Measurements from ENCODE around the gene MIP.
A peak's percentile ranks its signal among the peaks of the same experiment; 100 is the strongest.

Gene MIP

DNA sequence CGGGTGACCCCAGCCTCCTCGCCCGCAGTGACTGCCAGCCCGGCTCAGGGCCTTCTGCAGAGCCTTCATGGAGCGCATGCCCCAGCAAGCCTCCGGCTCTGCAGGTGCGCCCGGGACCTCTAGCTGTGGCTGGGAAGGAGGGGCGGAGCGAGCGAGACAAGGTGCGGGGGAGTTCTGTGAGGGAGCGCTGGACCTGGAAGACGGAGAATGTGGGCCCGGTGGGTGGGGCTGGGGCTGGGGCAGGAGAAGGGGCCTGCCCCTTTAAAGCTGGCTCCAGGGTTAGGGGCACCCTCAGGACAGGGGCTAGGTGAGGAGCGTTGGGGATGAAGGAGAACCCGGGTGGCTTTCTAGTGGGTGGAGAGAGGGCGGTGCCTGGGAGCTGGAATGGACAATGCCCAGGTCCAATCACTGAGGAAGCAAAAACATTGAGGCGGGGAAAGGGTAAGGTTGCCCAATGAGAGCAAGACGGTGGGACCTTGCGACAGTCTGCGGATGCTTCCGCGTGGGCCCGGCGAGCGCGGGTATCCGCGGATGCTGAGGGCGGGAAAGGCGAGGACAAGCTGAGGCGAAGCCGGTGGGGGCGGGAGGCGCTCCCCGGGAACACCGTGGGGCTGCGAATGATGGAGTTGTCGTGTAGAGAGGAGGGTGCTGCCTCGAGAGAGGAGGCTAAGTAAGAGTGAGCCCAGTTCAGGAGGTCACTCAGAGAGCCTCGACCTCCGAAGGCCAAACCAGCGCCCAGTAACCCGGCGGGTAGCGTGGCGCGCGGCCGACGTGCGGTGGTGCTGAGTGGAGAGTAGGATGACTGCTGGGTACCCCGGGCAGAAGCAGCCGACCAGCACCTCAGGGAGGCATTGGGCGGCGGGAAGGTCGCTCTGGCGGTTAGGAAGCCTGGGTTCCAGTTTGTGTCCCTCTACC lies 33.8 kb upstream of the MIP start, which contains the start of gene GLS2 (continued):
- TF ChIP-seq, protein P1, sequence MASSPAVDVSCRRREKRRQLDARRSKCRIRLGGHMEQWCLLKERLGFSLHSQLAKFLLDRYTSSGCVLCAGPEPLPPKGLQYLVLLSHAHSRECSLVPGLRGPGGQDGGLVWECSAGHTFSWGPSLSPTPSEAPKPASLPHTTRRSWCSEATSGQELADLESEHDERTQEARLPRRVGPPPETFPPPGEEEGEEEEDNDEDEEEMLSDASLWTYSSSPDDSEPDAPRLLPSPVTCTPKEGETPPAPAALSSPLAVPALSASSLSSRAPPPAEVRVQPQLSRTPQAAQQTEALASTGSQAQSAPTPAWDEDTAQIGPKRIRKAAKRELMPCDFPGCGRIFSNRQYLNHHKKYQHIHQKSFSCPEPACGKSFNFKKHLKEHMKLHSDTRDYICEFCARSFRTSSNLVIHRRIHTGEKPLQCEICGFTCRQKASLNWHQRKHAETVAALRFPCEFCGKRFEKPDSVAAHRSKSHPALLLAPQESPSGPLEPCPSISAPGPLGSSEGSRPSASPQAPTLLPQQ (tag by site-specific recombination; IDR thresholded peaks at IDR 0.05), result peak; percentile 84
- TF ChIP-seq ZNF76 (tag by site-specific recombination; IDR thresholded peaks at IDR 0.05; ENCODE audit: borderline replicate concordance, low read depth) (peak; percentile 42; the same call in 1 of the 2 replicates), ZBTB48 (tag by site-specific recombination; IDR thresholded peaks at IDR 0.05) (0 out of 2 replicates have a peak, but pooled peaks have one; percentile 21), GFI1B (tag by site-specific recombination; IDR thresholded peaks at IDR 0.05) (no peak), SP3 (tag by site-specific recombination; IDR thresholded peaks at IDR 0.05) (peak; percentile 72), ZNF530 (tag by site-specific recombination; IDR thresholded peaks at IDR 0.05; ENCODE audit: low read depth) (no peak), ZNF292 (tag by site-specific recombination; IDR thresholded peaks at IDR 0.05; ENCODE audit: borderline replicate concordance, low read depth) (no peak), ZNF146 (tag by site-specific recombination; IDR thresholded peaks at IDR 0.05) (no peak), ZNF600 (tag by site-specific recombination; IDR thresholded peaks at IDR 0.05) (0 out of 2 replicates have a peak, but pooled peaks have one; percentile 13), ZNF335 (tag by site-specific recombination; conservative IDR thresholded peaks at IDR 0.05) (peak; percentile 80), BCL11B (tag by site-specific recombination; IDR thresholded peaks at IDR 0.05; ENCODE audit: low read depth) (no peak), ZNF654 (tag by site-specific recombination; IDR thresholded peaks at IDR 0.05; ENCODE audit: low read depth) (no peak), ZNF544 (tag by site-specific recombination; IDR thresholded peaks at IDR 0.05) (no peak), SP2 (tag by site-specific recombination; IDR thresholded peaks at IDR 0.05) (peak; percentile 80), ZFP3 (tag by site-specific recombination; IDR thresholded peaks at IDR 0.05; ENCODE audit: low read depth) (no peak), ZFP69B (tag by site-specific recombination; IDR thresholded peaks at IDR 0.05) (peak; percentile 89), ZFHX2 (tag by site-specific recombination; conservative IDR thresholded peaks at IDR 0.05) (peak; percentile 78), EGR2 (tag by site-specific recombination; IDR thresholded peaks at IDR 0.05; ENCODE audit: low read depth) (peak; percentile 55; the same call in 1 of the 2 replicates), GLIS2 (tag by site-specific recombination; IDR thresholded peaks at IDR 0.05) (peak; percentile 67), ZNF571 (tag by site-specific recombination; IDR thresholded peaks at IDR 0.05) (no peak), ZNF747 (tag by site-specific recombination; IDR thresholded peaks at IDR 0.05) (no peak)
- TF ChIP-seq, protein P2, sequence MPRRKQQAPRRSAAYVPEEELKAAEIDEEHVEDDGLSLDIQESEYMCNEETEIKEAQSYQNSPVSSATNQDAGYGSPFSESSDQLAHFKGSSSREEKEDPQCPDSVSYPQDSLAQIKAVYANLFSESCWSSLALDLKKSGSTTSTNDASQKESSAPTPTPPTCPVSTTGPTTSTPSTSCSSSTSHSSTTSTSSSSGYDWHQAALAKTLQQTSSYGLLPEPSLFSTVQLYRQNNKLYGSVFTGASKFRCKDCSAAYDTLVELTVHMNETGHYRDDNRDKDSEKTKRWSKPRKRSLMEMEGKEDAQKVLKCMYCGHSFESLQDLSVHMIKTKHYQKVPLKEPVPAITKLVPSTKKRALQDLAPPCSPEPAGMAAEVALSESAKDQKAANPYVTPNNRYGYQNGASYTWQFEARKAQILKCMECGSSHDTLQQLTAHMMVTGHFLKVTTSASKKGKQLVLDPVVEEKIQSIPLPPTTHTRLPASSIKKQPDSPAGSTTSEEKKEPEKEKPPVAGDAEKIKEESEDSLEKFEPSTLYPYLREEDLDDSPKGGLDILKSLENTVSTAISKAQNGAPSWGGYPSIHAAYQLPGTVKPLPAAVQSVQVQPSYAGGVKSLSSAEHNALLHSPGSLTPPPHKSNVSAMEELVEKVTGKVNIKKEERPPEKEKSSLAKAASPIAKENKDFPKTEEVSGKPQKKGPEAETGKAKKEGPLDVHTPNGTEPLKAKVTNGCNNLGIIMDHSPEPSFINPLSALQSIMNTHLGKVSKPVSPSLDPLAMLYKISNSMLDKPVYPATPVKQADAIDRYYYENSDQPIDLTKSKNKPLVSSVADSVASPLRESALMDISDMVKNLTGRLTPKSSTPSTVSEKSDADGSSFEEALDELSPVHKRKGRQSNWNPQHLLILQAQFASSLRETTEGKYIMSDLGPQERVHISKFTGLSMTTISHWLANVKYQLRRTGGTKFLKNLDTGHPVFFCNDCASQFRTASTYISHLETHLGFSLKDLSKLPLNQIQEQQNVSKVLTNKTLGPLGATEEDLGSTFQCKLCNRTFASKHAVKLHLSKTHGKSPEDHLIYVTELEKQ (tag by site-specific recombination; IDR thresholded peaks at IDR 0.05; ENCODE audit: borderline replicate concordance), result no peak
- TF ChIP-seq, protein P3, sequence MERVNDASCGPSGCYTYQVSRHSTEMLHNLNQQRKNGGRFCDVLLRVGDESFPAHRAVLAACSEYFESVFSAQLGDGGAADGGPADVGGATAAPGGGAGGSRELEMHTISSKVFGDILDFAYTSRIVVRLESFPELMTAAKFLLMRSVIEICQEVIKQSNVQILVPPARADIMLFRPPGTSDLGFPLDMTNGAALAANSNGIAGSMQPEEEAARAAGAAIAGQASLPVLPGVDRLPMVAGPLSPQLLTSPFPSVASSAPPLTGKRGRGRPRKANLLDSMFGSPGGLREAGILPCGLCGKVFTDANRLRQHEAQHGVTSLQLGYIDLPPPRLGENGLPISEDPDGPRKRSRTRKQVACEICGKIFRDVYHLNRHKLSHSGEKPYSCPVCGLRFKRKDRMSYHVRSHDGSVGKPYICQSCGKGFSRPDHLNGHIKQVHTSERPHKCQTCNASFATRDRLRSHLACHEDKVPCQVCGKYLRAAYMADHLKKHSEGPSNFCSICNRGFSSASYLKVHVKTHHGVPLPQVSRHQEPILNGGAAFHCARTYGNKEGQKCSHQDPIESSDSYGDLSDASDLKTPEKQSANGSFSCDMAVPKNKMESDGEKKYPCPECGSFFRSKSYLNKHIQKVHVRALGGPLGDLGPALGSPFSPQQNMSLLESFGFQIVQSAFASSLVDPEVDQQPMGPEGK (tag by site-specific recombination; IDR thresholded peaks at IDR 0.05), result peak; percentile 60
- TF ChIP-seq, protein P4, sequence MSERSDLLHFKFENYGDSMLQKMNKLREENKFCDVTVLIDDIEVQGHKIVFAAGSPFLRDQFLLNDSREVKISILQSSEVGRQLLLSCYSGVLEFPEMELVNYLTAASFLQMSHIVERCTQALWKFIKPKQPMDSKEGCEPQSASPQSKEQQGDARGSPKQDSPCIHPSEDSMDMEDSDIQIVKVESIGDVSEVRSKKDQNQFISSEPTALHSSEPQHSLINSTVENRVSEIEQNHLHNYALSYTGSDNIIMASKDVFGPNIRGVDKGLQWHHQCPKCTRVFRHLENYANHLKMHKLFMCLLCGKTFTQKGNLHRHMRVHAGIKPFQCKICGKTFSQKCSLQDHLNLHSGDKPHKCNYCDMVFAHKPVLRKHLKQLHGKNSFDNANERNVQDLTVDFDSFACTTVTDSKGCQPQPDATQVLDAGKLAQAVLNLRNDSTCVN (tag by site-specific recombination; optimal IDR thresholded peaks at IDR 0.05), result no peak
- TF ChIP-seq, protein P5, sequence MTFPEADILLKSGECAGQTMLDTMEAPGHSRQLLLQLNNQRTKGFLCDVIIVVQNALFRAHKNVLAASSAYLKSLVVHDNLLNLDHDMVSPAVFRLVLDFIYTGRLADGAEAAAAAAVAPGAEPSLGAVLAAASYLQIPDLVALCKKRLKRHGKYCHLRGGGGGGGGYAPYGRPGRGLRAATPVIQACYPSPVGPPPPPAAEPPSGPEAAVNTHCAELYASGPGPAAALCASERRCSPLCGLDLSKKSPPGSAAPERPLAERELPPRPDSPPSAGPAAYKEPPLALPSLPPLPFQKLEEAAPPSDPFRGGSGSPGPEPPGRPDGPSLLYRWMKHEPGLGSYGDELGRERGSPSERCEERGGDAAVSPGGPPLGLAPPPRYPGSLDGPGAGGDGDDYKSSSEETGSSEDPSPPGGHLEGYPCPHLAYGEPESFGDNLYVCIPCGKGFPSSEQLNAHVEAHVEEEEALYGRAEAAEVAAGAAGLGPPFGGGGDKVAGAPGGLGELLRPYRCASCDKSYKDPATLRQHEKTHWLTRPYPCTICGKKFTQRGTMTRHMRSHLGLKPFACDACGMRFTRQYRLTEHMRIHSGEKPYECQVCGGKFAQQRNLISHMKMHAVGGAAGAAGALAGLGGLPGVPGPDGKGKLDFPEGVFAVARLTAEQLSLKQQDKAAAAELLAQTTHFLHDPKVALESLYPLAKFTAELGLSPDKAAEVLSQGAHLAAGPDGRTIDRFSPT (tag by site-specific recombination; IDR thresholded peaks at IDR 0.05), result no peak
- TF ChIP-seq, protein P6, sequence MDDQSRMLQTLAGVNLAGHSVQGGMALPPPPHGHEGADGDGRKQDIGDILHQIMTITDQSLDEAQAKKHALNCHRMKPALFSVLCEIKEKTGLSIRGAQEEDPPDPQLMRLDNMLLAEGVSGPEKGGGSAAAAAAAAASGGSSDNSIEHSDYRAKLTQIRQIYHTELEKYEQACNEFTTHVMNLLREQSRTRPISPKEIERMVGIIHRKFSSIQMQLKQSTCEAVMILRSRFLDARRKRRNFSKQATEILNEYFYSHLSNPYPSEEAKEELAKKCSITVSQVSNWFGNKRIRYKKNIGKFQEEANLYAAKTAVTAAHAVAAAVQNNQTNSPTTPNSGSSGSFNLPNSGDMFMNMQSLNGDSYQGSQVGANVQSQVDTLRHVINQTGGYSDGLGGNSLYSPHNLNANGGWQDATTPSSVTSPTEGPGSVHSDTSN (CRISPR knock-in tag; IDR thresholded peaks at IDR 0.05), result 0 out of 2 replicates have a peak, but pooled peaks have one; percentile 55
